Testis (tissue), 3 donors: ENCODE measurements around the gene TRIAP1. TPM values are rescaled to one million over a fixed set of nuclear protein-coding genes. Genes with fewer than 3 reads are reported as not detected.
"Not testable (repeated sequence)": the region's sequence is repeated elsewhere in the genome, so short reads cannot be mapped to it uniquely, and the experiment has no call there.

ENCODE experiments used
- DNase-seq: peaks from one replicate; pipeline ENCODE4 v3.0.0-alpha.2; 2019
- H3K27ac ChIP-seq, 2 donors: fragments of 200-600 bp; sonication (generic); one replicate each; pipeline ENCODE4 v1.5.1; 2019
- H3K27me3 ChIP-seq: fragments of 200-600 bp; sonication (generic); one replicate; pipeline ENCODE4 v1.5.1; 2019
- H3K36me3 ChIP-seq: fragments of 200-600 bp; sonication (generic); one replicate; pipeline ENCODE4 v1.5.1; 2017; ENCODE audit warnings: low read depth; ENCODE audit errors: missing control alignments
- H3K4me1 ChIP-seq: fragments of 200-600 bp; sonication (generic); one replicate; pipeline ENCODE4 v1.5.1; 2019
- H3K4me3 ChIP-seq, 2 donors: fragments of 200-600 bp; sonication (generic); one replicate each; pipeline ENCODE4 v1.5.1; 2017 to 2019
- H3K9me3 ChIP-seq: fragments of 200-600 bp; sonication (generic); one replicate; pipeline ENCODE4 v1.5.1; 2017
- POLR2A ChIP-seq: fragments of 450-650 bp; IDR thresholded peaks from one replicate; pipeline ENCODE4 v1.6.1; 2017; ENCODE audit warnings: antibody characterized with exemption, mild to moderate bottlenecking, moderate library complexity
- WGBS, 2 donors: methylation state at CpG; one replicate each; pipeline ENCODE4 v1.1.5; 2018; 5-methylcytosine and 5-hydroxymethylcytosine counted together
- intact Hi-C: fragments of 100-400 bp; cut with DNase I; formaldehyde crosslinking; loops from one replicate; pipeline ENCODE4 v1.15.1; 2023; ENCODE audit warnings: low total_unique reads
- polyA plus RNA-seq: library from polyadenylated mRNA; stranded (reverse); fragments of 350-450 nt; fragmentation: Illumina TruSeq; extraction: RNeasy Lipid Tissue Mini Kit (QIAGEN cat#74804); gene quantifications from one replicate; pipeline ENCODE4 v1.2.3, GENCODE V29; 2014; ENCODE audit warnings: low read depth, low replicate concordance; ENCODE audit not compliant: insufficient read depth
- total RNA-seq, 2 donors: library from RNA; depleted of rRNA; stranded (reverse); fragments of >200 nt; gene quantifications; one replicate each; pipeline ENCODE4 v1.2.3, GENCODE V29; 2016
- TF ChIP-seq, protein P1 (sequence below), 3 experiments: fragments of 450-650 bp in 2 of 3; fragments of 200-600 bp in 1 of 3; sonication (generic) in 1 of 3; IDR thresholded peaks; one replicate each; pipeline ENCODE4 v1.5.1; 2016 to 2019; ENCODE audit warnings: antibody characterized with exemption in 3 of 3, mild to moderate bottlenecking in 2 of 3, moderate library complexity in 1 of 3

TRIAP1 gene
- total and polyA plus RNA-seq, 3 donors from 2014 or later = 13.9 to 20.0 (median 15.7) TPM

DNA sequence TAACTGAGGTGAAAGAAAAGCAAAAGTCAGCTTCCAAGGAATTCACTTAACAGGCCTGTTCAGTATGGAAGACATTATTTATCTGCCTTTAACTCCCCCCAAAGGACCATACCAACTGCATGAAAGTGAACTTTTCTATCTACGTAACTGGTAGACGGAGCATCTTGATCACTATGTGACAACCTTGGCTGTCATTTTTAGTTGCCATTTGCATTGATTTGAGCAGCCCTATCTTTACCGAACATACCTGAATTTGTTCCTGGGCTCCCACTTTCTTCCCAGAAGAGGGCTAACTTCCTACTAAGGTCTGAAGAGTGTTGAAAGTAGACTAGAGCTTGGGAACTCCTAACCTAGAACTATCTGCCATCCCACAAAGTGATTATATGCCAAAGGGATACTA lies 14.0 kb upstream of the TRIAP1 start:
- Histone ChIP-seq H3K27ac (peak overlapping the region in 1 of 2 donors; percentile 10), H3K9me3 (no peaks in the 10 kb centered on the region), H3K4me1 (no peaks in the 10 kb centered on the region), H3K36me3 (no peaks in the 10 kb centered on the region), H3K4me3 (no peak overlapping the region), H3K27me3 (no peaks in the 10 kb centered on the region)
- TF ChIP-seq, protein P1, sequence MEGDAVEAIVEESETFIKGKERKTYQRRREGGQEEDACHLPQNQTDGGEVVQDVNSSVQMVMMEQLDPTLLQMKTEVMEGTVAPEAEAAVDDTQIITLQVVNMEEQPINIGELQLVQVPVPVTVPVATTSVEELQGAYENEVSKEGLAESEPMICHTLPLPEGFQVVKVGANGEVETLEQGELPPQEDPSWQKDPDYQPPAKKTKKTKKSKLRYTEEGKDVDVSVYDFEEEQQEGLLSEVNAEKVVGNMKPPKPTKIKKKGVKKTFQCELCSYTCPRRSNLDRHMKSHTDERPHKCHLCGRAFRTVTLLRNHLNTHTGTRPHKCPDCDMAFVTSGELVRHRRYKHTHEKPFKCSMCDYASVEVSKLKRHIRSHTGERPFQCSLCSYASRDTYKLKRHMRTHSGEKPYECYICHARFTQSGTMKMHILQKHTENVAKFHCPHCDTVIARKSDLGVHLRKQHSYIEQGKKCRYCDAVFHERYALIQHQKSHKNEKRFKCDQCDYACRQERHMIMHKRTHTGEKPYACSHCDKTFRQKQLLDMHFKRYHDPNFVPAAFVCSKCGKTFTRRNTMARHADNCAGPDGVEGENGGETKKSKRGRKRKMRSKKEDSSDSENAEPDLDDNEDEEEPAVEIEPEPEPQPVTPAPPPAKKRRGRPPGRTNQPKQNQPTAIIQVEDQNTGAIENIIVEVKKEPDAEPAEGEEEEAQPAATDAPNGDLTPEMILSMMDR (IDR thresholded peaks at IDR 0.05) = no peak
- TF ChIP-seq POLR2A = no peak
- intact Hi-C loops = no loop called here
- 82 to 96% methylated on average over 3 of the region's 3 CpGs for WGBS, 2 donors
- DNase-seq = no peak

DNA sequence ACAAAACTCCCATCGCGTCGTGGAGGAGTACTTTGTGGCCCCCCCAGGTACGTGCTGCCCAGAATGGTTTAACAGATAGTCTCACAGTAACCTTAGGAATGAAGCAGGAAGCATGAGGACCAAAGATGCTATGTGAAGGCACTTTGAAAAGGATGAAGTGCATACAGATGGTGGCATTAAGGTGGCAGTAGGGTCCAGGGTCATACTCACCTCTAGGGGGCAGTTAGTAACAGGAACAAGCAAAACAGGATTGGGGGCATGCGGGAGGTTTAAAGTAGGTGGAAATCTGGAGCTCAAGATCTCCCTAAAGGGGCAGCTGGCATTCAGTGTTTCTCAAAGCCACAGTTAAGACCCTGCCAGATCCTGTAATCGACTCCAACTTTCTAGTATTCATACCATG lies 10.9 kb upstream of the TRIAP1 start:
- intact Hi-C loops = no loop called here
- Histone ChIP-seq H3K27ac (no peak overlapping the region), H3K9me3 (no peaks in the 10 kb centered on the region), H3K4me3 (no peak overlapping the region), H3K27me3 (no peaks in the 10 kb centered on the region), H3K36me3 (no peaks in the 10 kb centered on the region), H3K4me1 (no peaks in the 10 kb centered on the region)
- no peak for DNase-seq
- WGBS, 2 donors = 61 to 68% methylated on average over 6 of the region's 6 CpGs
- TF ChIP-seq POLR2A = no peak
- TF ChIP-seq, protein P1 (IDR thresholded peaks at IDR 0.05) = peak in 1 of 3 experiments; percentile 8

DNA sequence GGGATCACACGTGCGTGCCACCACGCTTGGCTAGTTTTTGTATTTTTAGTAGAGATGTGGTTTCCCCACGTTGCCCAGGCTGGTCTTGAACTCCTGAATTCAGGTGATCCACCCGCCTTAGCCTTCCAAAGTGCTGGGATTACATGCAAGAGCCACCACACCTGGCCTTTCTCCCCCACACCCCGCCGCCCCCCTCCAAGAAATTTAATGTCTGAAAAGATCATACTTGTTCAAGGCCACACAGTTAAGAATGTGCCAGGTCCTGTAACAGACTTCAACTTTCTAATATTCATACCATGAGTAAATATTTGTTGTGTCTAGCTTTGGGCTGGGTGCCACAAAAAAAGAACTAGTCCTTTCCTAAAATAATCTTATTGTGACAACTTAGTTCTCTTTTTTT lies 9.1 kb upstream of the TRIAP1 start:
- H3K4me3 ChIP-seq = no peak overlapping the region
- DNase-seq = no peak
- 81 to 85% methylated on average over 7 of the region's 7 CpGs for WGBS, 2 donors

DNA sequence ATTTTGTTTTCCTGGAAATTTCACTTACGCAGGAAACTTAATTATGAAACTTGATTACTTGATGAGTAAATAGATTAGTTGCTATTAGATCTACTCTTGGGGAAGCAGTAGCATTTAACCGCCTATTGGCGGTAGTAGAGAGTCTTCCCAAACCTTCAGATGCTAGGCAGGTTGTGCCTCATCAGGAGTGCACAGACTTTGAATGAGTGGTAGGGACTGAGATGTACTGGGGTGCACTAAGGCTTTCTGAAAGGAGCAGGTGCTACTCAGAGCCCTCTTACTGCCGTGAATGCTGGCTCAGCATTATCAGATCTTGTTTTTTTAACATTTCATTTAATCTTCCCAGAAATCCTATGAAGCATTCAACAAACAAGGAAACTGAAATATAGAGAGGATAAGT lies 7.8 kb upstream of the TRIAP1 start:
- Histone ChIP-seq H3K27me3 (no peaks in the 10 kb centered on the region), H3K4me1 (no peaks in the 10 kb centered on the region), H3K27ac (no peak overlapping the region), H3K9me3 (no peaks in the 10 kb centered on the region), H3K4me3 (no peak overlapping the region), H3K36me3 (no peaks in the 10 kb centered on the region)
- no peak for TF ChIP-seq POLR2A
- TF ChIP-seq, protein P1 (IDR thresholded peaks at IDR 0.05) = peak in 2 of 3 experiments; percentile 14 to 66
- intact Hi-C loops = no loop called here
- WGBS, 2 donors = 59 to 73% methylated on average over 4 of the region's 4 CpGs
- DNase-seq = no peak

More for the DNA sequence above, 9.1 kb upstream of the TRIAP1 start:
- Histone ChIP-seq H3K4me1 (no peaks in the 10 kb centered on the region), H3K27me3 (no peaks in the 10 kb centered on the region), H3K9me3 (no peaks in the 10 kb centered on the region), H3K36me3 (no peaks in the 10 kb centered on the region), H3K27ac (no peak overlapping the region)
- TF ChIP-seq, protein P1 (IDR thresholded peaks at IDR 0.05) = no peak
- TF ChIP-seq POLR2A = no peak
- intact Hi-C loops = no loop called here

DNA sequence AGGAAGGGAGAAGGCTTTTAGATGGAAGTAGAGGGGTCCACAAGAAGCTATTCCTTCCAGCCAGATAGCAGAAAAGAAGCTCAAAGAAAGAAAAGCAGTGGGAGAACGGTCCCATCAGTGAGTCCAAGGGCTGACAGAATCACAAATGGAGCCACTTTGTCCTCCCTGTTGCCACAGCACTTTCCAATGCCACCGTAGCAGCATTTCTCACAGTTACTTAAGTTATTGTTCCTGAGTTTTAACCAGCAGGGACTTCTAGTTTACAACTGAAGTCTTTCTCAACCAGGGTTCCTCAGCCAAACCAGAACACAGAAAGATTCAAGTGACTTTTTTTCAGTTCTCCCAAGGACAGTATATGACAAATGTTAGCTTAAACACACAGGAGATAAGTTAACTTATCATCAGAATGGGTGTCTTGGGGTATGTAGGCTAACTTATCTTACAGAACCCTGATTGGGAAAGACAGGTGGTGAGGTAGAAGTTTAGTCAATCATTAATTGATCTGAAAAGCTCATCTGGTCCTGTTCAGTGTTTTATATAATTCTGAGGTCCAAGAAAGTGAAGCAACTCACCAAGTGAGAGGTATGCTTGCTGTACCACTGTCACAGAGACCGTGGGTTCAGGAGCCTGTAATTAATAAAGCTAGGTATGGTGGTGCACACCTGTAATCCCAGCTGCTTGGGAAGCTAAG lies 7.0 kb upstream of the TRIAP1 start:
- Histone ChIP-seq H3K27me3 (no peaks in the 10 kb centered on the region), H3K4me1 (no peaks in the 10 kb centered on the region), H3K9me3 (no peaks in the 10 kb centered on the region), H3K36me3 (no peaks in the 10 kb centered on the region), H3K4me3 (no peak overlapping the region), H3K27ac (no peak overlapping the region)
- no peak for DNase-seq
- TF ChIP-seq, protein P1 (IDR thresholded peaks at IDR 0.05) = no peak
- TF ChIP-seq POLR2A = no peak
- intact Hi-C loops = no loop called here
- 86 to 94% methylated on average over 3 of the region's 3 CpGs for WGBS, 2 donors

DNA sequence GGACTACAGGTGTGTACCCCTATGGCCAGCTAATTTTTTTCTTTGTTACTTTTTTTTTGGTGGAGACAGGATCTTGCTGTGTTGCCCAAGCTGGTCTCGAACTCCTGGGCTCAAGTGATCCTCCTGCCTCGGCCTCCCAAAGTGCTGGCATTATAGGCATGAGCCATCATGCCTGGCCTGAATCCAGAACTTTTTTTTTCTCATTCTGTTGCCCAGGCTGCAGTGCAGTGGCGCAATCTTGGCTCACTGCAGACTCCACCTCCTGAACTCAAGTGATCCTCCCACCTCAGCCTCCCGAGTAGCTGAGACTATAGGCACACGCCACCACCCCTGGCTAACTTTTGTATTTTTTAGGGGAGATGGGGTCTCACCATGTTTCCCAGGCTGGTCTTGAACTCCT lies 6.3 kb upstream of the TRIAP1 start:
- H3K9me3 ChIP-seq, H3K4me1 ChIP-seq, DNase-seq, intact Hi-C loops, H3K27me3 ChIP-seq, H3K4me3 ChIP-seq, H3K36me3 ChIP-seq, H3K27ac ChIP-seq: not testable (repeated sequence)
- WGBS, 2 donors = 79 to 82% methylated on average over 5 of the region's 5 CpGs
